Progenitor cell of endocrine pancreas (in vitro differentiated cells): ENCODE results near the gene AFF2. TPM values are rescaled to one million over a fixed set of nuclear protein-coding genes. Genes with fewer than 3 reads are reported as not detected.

Source experiments
- DNase-seq: peaks from one replicate; pipeline ENCODE4 v3.0.0; 2021; ENCODE audit warnings: low spot score; ENCODE audit not compliant: unreplicated experiment
- H3K27ac Mint-ChIP-seq: 2 replicates; pipeline ENCODE4 v1.8.0; 2021; ENCODE audit warnings: mild to moderate bottlenecking, moderate library complexity, mixed read lengths
- H3K27me3 Mint-ChIP-seq: 2 replicates; pipeline ENCODE4 v1.8.0; 2021; ENCODE audit warnings: mixed read lengths
- H3K36me3 Mint-ChIP-seq: 2 replicates; pipeline ENCODE4 v1.8.0; 2022; ENCODE audit warnings: mixed read lengths; ENCODE audit not compliant: insufficient read depth
- H3K4me1 Mint-ChIP-seq: 2 replicates; pipeline ENCODE4 v1.8.0; 2021; ENCODE audit warnings: low read depth, mixed read lengths
- H3K4me3 Mint-ChIP-seq: 2 replicates; pipeline ENCODE4 v1.8.0; 2021; ENCODE audit warnings: low read depth, mild to moderate bottlenecking, moderate library complexity, mixed read lengths
- H3K9me3 Mint-ChIP-seq: 2 replicates; pipeline ENCODE4 v1.8.0; 2021; ENCODE audit warnings: low read depth, mixed read lengths
- total RNA-seq: library from RNA; stranded (reverse); gene quantifications from 2 replicates; pipeline ENCODE4 v1.2.1, GENCODE V29; 2021
- TF ChIP-seq, protein P1 (sequence below): fragments of 200-600 bp; sonication (generic); IDR thresholded peaks from one replicate; pipeline ENCODE4 v1.5.0; 2021; ENCODE audit warnings: antibody characterized with exemption, mild to moderate bottlenecking; ENCODE audit not compliant: unreplicated experiment

The AFF2 gene
- total RNA-seq, 1 donor from 2014 or later: 8.4 TPM

DNA sequence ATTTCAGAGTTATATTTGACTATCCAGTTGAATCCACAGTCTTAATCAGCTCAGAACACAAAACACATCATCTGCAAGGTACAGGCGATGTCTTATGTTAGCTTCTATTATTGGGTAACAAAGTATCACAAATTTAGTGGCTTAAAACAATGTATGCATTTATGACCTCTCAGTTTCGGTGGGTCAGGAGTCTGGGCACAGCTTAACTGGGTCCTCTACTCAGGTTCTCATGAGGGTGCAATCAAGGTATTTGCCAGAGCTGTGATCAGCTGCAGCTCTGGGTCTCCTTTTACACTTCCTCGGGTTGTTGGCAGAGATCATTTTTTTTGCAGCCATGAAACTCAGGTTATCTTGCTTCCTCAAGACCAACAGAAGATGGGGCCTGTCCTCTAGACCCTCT is 505.8 kb downstream of the AFF2 start:
- no peak for DNase-seq
- Mint-ChIP-seq H3K4me3 (no peak overlapping the region), H3K36me3 (no peaks in the 10 kb centered on the region), H3K27me3 (no peaks in the 10 kb centered on the region), H3K4me1 (no peaks in the 10 kb centered on the region), H3K27ac (no peak overlapping the region), H3K9me3 (peaks cover 9% of the 10 kb centered on the region)
- TF ChIP-seq, protein P1, sequence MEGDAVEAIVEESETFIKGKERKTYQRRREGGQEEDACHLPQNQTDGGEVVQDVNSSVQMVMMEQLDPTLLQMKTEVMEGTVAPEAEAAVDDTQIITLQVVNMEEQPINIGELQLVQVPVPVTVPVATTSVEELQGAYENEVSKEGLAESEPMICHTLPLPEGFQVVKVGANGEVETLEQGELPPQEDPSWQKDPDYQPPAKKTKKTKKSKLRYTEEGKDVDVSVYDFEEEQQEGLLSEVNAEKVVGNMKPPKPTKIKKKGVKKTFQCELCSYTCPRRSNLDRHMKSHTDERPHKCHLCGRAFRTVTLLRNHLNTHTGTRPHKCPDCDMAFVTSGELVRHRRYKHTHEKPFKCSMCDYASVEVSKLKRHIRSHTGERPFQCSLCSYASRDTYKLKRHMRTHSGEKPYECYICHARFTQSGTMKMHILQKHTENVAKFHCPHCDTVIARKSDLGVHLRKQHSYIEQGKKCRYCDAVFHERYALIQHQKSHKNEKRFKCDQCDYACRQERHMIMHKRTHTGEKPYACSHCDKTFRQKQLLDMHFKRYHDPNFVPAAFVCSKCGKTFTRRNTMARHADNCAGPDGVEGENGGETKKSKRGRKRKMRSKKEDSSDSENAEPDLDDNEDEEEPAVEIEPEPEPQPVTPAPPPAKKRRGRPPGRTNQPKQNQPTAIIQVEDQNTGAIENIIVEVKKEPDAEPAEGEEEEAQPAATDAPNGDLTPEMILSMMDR: no peak

DNA sequence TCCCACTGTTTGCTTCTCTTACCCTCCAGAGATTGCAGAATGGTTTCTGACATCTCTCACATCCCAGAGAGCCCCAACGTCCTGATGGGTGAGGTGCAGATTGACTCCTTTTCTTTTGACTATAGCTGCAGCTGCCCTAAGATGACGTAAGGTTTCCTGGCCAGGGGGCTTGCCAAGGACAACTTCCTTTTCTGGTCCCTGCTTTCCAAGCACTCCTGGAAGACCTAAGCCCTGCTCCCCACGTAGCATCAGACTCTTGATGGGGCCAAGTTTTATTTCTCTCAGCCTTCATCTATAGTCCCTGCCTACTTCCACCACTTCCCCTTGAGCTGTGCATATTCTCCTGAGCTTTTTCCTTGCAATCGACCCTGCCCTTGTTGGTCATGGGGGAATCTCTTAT is 507.0 kb downstream of the AFF2 start:
- no peaks in the 10 kb centered on the region for H3K4me1 Mint-ChIP-seq
- DNase-seq: no peak
- H3K36me3 Mint-ChIP-seq: no peaks in the 10 kb centered on the region
- H3K9me3 Mint-ChIP-seq: peaks cover 9% of the 10 kb centered on the region
- no peak overlapping the region for H3K27ac Mint-ChIP-seq
- H3K27me3 Mint-ChIP-seq: no peaks in the 10 kb centered on the region
- no peak overlapping the region for H3K4me3 Mint-ChIP-seq
- TF ChIP-seq, protein P1: no peak

DNA sequence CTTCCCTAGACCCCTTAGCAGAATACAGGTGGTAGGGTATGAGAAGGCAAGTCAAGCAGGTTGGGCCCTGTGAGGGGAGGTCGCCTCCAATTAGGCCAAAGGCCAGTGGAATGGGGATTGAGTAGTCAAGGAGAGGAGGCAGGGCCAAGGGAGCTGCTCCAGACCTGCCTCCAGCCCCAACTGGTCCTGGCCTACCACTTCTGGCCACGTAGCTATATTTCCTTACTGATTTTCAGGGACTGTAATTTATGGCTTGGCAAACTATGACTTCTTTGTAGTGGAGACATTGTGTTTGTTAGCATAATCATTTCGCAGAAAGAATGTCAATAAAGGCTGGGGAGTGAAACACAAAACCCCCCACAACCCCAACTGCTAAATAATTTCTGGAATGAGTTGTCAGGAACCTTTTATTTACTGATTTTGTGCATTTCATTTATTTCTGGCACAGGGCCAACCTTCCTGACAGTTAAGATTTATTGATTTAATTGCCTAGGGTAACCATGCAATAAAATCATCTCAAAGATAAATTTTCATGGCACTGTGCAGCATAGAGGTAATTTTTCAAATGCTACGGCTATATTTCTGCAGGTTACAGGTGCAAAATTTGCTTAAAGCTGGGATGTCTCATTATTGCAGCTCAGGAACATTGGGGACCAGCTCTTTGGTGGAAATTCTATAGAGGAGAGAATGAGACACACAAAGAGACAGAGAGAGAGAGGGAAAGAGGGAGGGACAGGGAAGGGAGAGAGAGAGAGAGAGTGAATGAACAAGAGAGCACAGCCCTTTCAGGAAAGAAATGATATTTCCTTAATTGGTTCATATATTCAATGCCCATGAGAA is 509.8 kb downstream of the AFF2 start:
- TF ChIP-seq, protein P1: no peak
- no peaks in the 10 kb centered on the region for H3K36me3 Mint-ChIP-seq
- no peaks in the 10 kb centered on the region for H3K4me1 Mint-ChIP-seq
- H3K27me3 Mint-ChIP-seq: no peaks in the 10 kb centered on the region
- peaks cover 14% of the 10 kb centered on the region for H3K9me3 Mint-ChIP-seq
- no peak overlapping the region for H3K27ac Mint-ChIP-seq
- H3K4me3 Mint-ChIP-seq: no peak overlapping the region
- no peak for DNase-seq

DNA sequence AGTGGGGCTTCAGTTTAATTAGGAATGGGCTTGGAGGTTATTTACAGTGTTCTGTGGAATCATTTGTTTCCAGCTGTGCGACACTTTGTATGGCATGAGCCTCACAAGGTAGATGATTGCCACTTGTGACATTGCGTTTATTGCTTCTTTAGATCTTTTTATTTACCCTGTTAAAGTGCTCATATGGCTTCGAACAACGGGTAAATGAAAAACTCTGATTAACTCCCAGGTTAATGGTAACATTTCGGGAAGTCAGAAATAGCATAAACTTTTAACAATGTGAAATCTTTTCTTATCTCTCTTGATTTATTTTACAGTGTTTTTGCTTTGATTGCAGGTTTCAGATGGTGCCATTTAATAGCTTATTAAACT is 510.4 kb downstream of the AFF2 start:
- DNase-seq: no peak
- H3K4me3 Mint-ChIP-seq: no peak overlapping the region
- peaks cover 14% of the 10 kb centered on the region for H3K9me3 Mint-ChIP-seq
- no peaks in the 10 kb centered on the region for H3K36me3 Mint-ChIP-seq
- H3K27me3 Mint-ChIP-seq: no peaks in the 10 kb centered on the region
- TF ChIP-seq, protein P1: no peak
- H3K4me1 Mint-ChIP-seq: no peaks in the 10 kb centered on the region
- H3K27ac Mint-ChIP-seq: no peak overlapping the region

DNA sequence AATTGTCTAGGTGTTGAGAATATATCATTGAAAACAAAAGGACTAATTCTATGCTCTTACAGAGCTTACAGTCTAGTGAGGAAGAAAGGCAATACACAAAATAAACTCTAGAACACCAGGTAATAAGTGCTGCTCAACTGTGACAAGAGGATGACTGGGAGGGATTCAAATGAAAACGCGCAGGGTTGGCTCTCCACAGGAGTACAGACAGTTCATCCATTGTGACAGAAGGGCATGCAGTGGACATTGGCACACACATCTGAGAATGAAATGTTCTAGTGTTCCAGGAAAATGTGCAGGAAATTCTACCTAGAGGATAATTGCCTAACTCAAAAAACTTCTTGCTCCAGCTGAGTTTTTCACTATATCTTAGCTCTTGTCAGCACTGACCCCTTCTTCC is 512.7 kb downstream of the AFF2 start:
- DNase-seq: no peak
- Mint-ChIP-seq H3K27ac (no peak overlapping the region), H3K4me3 (no peak overlapping the region), H3K36me3 (no peaks in the 10 kb centered on the region), H3K27me3 (no peaks in the 10 kb centered on the region), H3K9me3 (peaks cover 14% of the 10 kb centered on the region), H3K4me1 (no peaks in the 10 kb centered on the region)
- TF ChIP-seq, protein P1: no peak
